HG03469 (cell line): ENCODE measurements around the gene A4GALT.
"Not testable (repeated sequence)": the region's sequence is repeated elsewhere in the genome, so short reads cannot be mapped to it uniquely, and the experiment has no call there.

Experiments
- ATAC-seq: cut with Tn5 transposase; IDR thresholded peaks from one replicate; pipeline ENCODE4 v1.9.1; 2021; ENCODE audit warnings: mild to moderate bottlenecking, moderate library complexity, moderate number of reproducible peaks; ENCODE audit not compliant: unreplicated experiment

Gene A4GALT

GRCh38 chr22:42684462-42685195 is 36.0 kb downstream of the A4GALT start:
- no peak for ATAC-seq

DNA sequence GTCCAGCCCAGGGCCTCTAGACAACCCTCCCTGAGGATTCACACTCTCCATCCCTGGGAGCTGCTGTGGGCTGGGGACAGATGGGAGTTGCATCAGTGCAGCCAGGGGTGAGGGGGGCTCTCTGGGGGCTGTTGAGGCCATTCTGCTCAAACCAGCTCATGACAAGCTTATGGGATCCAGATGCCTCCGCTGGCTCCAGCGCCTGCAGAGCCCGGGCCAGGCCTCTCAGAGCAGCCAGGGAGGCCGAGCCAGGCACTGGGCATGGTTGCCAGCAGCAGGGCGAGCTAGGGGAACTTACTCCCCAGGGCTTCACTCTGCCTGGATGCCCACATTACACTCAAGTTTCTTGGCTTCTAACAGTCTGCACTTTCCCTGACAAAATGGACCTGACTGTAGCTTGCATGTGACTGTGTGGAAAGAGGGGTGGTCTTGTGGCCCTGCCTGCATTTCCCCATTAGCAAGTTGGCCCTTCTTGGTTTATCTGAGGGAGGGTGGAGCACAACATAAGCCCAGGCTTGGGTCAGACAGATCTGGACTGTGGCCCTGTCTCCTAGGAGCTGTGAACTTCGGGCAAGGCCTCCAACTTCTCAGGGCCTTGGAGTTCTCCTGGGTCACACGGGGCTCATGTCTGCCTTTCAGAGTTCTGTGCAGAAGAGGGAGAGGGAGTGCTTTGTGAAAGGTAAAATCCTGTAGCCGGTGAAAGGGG is 36.9 kb downstream of the A4GALT start:
- ATAC-seq, result no peak

DNA sequence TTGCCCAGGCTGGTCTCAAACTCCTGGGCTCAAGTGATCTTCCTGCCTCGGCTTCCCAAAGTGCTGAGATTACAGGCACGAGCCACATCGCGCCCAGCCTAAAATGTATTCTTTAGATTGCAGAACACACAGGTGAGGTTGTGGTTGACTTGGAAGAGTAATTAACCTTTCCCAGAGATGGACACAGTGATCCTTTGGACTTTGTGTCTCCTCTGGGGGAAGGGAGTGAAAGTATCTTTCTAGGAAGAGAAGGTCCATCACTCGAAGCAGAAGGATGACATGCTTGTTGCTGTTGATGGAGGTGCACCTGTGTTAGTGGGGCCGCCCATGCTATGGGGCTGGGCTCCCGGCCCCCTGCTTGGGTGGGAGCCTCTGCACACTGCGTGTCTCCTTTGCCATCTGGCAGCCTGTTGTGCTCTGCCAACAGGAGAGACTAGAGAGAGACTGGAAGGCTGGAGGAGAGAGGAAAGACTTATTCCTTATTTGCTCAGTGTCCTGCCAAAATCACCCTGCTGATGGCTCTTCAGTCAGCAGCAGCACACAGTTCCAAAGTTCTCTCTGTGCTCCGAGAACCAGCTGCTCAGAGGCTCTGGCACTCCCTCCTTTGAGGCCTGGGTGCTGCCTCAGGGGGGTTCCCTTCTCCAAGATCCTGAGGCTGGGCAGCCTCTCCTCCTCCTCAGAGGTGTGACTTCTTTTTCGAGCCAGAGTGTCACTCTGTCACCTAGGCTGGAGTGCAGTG is 38.4 kb downstream of the A4GALT start:
- ATAC-seq, result no peak

DNA sequence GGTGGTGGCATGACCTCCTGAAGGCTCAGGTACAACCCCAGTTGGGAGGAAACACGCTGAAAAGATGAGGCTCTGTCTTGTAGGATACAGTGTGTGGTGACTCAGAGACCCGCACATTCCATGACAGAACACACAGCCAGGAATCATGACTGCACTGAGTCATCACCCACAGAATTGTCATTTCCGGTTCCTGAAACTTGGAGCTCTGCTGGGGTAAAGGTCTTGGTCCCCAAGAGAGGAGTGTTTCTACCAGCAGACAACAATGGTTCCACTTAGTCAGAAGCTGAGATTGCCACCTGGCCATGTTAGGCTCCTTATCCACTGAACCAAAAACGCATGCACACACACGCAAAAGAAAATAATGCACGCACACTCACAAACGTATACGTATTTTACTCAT is 40.0 kb downstream of the A4GALT start:
- no peak for ATAC-seq

DNA sequence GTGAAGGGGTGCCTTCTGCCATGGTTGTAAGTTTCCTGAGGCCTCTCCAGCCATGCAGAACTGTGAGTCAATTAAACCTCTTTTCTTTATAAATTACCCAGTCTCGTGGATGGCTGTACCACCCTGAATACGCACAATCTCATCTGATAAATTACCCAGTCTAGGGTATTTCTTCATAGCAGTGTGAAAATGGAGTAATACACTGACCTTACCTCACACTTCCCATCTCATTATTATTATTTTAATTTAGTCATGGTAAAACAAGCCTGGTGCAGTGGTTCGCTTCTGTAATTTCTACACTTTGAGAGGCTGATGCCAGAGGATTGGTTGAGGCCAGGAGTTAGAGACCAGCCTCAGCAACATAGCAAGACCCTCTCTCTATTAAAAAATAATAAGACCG is 41.0 kb downstream of the A4GALT start:
- no peak for ATAC-seq

GRCh38 chr22:42678894-42679293 is 41.8 kb downstream of the A4GALT start:
- no peak for ATAC-seq

DNA sequence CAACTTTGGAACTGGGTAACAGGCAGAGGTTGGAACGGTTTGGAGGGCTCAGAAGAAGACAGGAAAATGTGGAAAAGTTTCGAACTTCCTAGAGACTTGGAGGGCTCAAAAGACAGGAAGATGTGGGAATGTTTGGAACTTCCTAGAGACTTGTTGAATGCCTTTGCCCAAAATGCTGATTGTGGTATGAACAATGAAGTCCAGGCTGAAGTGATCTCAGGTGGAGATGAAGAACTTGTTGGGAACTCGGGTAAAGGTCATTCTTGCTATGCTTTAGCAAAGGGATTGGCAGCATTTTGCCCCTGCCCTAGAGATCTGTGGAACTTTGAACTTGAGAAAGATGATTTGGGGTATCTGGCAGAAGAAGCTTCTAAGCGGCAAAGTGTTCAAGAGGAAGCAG is 42.7 kb downstream of the A4GALT start:
- ATAC-seq, result not testable (repeated sequence)

DNA sequence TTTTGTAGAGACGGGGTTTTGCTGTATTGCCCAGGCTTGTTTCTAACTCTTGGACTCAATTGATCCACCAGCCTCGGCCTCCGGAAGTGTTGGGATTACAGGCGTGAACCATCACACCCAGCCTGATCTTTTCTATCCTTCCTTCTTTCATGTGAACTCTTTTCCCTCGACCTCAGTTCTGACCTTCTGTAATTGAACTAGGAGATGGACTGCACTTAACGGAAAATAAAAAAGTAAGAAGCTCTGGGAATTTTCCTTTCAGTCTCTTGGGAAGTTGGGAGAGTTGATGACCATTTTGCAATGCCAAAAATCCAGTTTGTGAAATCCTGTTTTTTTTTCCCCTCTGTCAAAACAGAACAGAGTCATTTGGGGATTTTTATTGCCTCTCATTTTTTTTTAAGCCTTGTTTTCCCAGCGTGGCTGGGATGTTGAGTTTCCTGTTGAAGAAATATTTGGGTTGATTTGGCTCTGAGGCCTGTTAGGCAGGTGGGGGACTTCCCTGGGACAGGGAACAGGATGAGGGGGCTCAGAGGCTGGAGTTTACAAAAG is 44.5 kb downstream of the A4GALT start:
- ATAC-seq, result no peak

- no peak for ATAC-seq
These were observed 46.7 kb downstream of the A4GALT start for GRCh38 chr22:42673898-42674401.

DNA sequence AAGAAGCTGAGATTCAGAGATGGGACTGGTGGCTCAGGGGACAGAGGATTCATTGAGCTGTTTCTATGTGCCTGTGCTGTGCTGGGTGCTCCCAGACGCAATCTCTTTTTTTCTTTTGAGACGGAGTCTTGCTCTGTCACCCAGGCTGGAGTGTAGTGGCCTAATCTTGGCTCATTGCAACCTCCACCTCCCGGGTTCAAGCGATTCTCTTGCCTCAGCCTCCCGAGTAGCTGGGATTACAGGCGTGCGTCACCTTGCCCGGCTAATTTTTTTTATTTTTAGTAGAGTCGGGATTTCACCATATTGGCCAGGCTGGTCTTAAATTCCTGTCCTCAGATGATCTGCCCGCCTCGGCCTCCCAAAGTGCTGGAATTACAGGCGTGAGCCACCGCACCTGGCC is 47.6 kb downstream of the A4GALT start:
- not testable (repeated sequence) for ATAC-seq

DNA sequence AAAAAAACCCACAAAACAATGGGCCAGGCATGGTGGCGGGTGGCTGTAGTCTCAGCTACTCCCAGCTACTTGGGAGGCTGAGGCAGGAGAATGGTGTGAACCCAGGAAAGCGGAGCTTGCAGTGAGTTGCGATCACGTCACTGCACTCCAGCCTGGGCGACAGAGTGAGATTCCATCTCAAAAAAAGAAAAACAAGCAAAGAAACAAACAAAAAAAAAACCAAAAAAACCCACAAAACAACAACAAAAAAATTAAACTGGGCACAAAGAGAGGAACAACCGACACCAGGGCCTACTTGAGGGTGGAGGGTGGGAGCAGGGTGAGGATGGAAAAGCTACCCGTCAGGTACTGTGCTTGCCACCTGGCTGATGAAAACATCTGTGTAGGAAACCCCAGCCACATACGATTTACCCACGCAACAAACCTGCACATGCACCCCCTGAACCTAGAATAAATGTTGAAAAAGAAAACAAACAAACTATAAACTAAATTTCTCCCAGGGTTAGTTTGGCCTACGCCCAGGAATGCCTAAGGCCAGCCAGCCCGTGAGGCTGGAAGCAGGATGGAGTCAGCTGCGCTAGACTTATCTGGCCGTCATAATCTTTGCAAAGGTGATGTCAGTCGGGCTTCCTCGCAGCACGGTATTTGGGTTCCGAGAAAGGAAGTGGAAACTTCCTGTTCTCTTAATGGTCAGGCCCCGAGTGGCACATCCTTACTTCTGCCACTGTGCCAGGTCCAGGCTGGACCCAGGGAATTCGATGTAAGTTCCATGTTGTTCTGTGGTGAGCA is 49.6 kb downstream of the A4GALT start:
- ATAC-seq, result no peak

DNA sequence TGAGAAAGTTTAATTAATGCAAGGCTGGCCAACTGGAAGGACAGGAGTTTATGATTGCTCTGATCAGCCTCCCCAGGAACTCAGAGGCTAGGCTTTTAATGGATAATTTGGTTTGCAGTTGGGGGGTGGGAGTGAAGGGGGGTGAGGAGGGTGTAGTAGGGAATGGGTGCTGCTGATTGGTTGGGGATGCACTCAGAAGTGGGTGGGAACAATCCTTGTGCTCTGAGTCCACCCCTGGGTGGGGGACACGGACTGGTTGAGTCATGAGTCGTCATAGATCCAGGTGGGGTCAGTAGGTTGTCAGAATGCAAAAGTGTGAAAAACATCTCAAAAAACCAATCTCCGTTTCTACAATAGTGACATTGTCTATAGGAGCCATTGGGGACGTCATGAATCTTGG is 50.6 kb downstream of the A4GALT start:
- no peak for ATAC-seq

DNA sequence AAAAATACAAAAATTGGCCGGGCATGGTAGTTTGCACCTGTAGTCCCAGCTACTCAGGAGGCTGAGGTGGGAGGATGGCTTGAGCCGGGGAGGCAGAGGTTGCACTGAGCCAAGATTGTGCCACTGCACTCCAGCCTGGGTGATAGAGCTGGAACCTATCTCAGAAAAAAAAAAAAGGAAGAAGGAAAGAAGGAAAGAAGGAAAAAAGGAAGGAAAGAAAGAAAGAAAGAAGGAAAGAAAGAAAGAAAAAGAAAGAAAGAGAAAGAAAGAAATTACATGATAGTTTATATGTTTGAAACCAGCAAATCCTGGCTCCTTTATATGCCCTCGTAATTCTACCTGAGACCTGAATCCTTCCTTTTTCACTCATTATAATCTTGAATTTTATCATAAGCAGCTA is 54.3 kb downstream of the A4GALT start:
- not testable (repeated sequence) for ATAC-seq

- no peak for ATAC-seq
These were observed 55.5 kb downstream of the A4GALT start for GRCh38 chr22:42664976-42665831.

- ATAC-seq, result no peak
These were observed 58.5 kb downstream of the A4GALT start for GRCh38 chr22:42661985-42662831.

- ATAC-seq, result no peak
These were observed 64.1 kb downstream of the A4GALT start for GRCh38 chr22:42656578-42656977.

- no peak for ATAC-seq
These were observed 65.0 kb downstream of the A4GALT start for GRCh38 chr22:42655693-42656092.

DNA sequence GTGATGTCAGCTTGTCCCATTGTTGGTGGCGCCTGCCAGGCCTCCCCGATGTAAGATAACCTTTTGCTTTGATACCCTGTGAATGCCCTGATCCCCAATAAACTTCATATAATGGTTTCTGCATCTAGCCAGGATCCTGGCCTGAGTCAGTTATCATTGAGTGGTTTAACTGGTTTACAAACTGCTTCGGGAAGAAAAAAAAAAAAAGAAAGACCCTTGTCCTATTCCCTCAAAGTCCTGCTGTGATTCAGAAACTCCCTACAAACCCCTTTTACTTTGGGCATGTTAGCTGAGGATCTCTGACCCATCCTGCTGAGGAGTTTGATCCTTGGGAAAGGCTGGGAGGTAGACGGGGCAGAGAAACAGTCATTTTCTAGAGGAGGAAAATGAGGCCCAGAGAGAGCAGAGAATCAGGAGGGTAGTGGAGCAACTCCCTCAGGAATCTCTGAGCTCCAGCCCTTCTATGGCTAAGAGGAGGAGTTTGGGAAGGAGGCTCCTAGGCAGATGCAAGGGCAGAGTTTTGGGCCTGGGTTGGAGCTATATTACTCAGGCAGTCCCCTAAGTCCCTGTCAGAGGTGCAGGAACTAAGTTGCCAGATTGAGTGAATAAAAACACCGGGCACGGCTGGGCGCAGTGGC is 66.1 kb downstream of the A4GALT start:
- no peak for ATAC-seq
